HepG2 (cell line): Measurements from ENCODE around the gene WDR7.

ENCODE experiments used
- RXRA ChIP-seq: sonication (generic); formaldehyde crosslinking; IDR thresholded peaks from 2 replicates; pipeline ENCODE4 v1.5.1; 2020; ENCODE audit warnings: missing genetic modification reagents
- ZNF343 ChIP-seq: sonication (generic); formaldehyde crosslinking; IDR thresholded peaks from 2 replicates; pipeline ENCODE4 v1.4.0; 2020; ENCODE audit warnings: mild to moderate bottlenecking, missing genetic modification reagents

DNA sequence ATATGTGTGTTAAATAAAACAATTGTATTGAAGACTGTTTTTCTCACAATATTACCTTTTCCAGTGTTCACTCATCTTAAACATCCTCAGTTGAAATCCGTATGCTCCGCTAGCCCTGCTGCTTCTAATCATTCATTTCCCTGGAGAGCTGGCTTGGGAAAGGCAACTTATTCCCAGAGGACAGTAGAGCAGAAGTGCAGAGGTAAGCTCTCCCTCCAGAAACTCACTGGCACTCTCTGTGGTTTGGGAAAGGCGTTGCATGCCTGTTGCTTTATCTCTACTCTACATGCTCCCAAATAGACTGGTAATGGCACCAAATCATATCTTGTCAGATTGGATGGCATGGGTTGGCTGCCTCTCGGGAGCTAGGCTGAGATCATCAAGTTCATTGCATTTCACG, 378.6 kb downstream of the WDR7 start:
- no peak for TF ChIP-seq RXRA (CRISPR knock-in tag)
- no peak for TF ChIP-seq ZNF343 (CRISPR knock-in tag)
